Pons (tissue), 1 donor: ENCODE results near the gene BEGAIN.

Experiments
- DNase-seq: peaks from one replicate; pipeline ENCODE4 v3.0.0-alpha.2; 2016; ENCODE audit warnings: low spot score

Gene BEGAIN

GRCh38 chr14:100587086-100587762 is at the start of gene BEGAIN:
Gene BEGAIN (minus strand): TSS chr14:100587417. CDS start chr14:100587290, 127 bp downstream.
- no peak for DNase-seq

- no peak for DNase-seq
Observed at GRCh38 chr14:100636559-100636958, 49.3 kb upstream of the BEGAIN start.

GRCh38 chr14:100634026-100634425 is 46.8 kb upstream of the BEGAIN start:
- no peak for DNase-seq

- no peak for DNase-seq
Observed at GRCh38 chr14:100633406-100633805, 46.2 kb upstream of the BEGAIN start.

GRCh38 chr14:100629696-100630095 is 42.5 kb upstream of the BEGAIN start:
- DNase-seq, result peak; percentile 83

- no peak for DNase-seq
Observed at GRCh38 chr14:100629098-100629497, 41.9 kb upstream of the BEGAIN start.

- no peak for DNase-seq
Observed at GRCh38 chr14:100628225-100628624, 41.0 kb upstream of the BEGAIN start.

GRCh38 chr14:100626614-100627013 is 39.4 kb upstream of the BEGAIN start:
- DNase-seq, result no peak

GRCh38 chr14:100623961-100624360 is 36.7 kb upstream of the BEGAIN start:
- DNase-seq, result no peak

- no peak for DNase-seq
Observed at GRCh38 chr14:100623557-100623956, 36.3 kb upstream of the BEGAIN start.

- DNase-seq, result no peak
Observed at GRCh38 chr14:100622708-100623485, 35.7 kb upstream of the BEGAIN start.

GRCh38 chr14:100622224-100622623 is 35.0 kb upstream of the BEGAIN start:
- DNase-seq, result no peak

- no peak for DNase-seq
Observed at GRCh38 chr14:100621806-100622205, 34.6 kb upstream of the BEGAIN start.

GRCh38 chr14:100620255-100621100 is 33.3 kb upstream of the BEGAIN start:
- no peak for DNase-seq

- DNase-seq, result no peak
Observed at GRCh38 chr14:100619396-100620254, 32.4 kb upstream of the BEGAIN start.

GRCh38 chr14:100618763-100619320 is 31.6 kb upstream of the BEGAIN start:
- DNase-seq, result no peak

- DNase-seq, result peak; percentile 76
Observed at GRCh38 chr14:100618318-100618693, 31.1 kb upstream of the BEGAIN start.

GRCh38 chr14:100617410-100618317 is 30.4 kb upstream of the BEGAIN start:
- DNase-seq, result peak; percentile 87

- peak; percentile 29 for DNase-seq
Observed at GRCh38 chr14:100616854-100617409, 29.7 kb upstream of the BEGAIN start.
